Osteoblast (primary cell): Measurements from ENCODE around the gene EPHA8. TPM values are rescaled to one million over a fixed set of nuclear protein-coding genes. Genes with fewer than 3 reads are reported as not detected.

Experiments used
- DNase-seq: peaks from one replicate; pipeline ENCODE4 v3.0.0; 2011; ENCODE audit warnings: low spot score, mixed read lengths; ENCODE audit not compliant: insufficient read length; ENCODE audit errors: missing footprints
- H2AFZ ChIP-seq: 2 replicates; pipeline ENCODE4 v1.6.0; 2011; ENCODE audit warnings: mild to moderate bottlenecking, low read length
- H3K27ac ChIP-seq: 2 replicates; pipeline ENCODE4 v1.5.1; 2011; ENCODE audit warnings: mild to moderate bottlenecking, low read depth, low read length, moderate library complexity
- H3K27me3 ChIP-seq: 2 replicates; pipeline ENCODE4 v1.6.0; 2012; ENCODE audit warnings: mild to moderate bottlenecking, control low read depth, inconsistent platforms, low read length, moderate library complexity; ENCODE audit not compliant: insufficient read depth
- H3K36me3 ChIP-seq: 2 replicates; pipeline ENCODE4 v1.5.1; 2011; ENCODE audit warnings: mild to moderate bottlenecking, low read length, control low read depth, moderate library complexity; ENCODE audit not compliant: insufficient read depth
- H3K4me1 ChIP-seq: 2 replicates; pipeline ENCODE4 v1.5.1; 2011; ENCODE audit warnings: mild to moderate bottlenecking, low read length, control low read depth, moderate library complexity; ENCODE audit not compliant: insufficient read depth
- H3K4me2 ChIP-seq: 2 replicates; pipeline ENCODE4 v1.6.0; 2011; ENCODE audit warnings: mild to moderate bottlenecking, low read length; ENCODE audit not compliant: insufficient read depth
- H3K4me3 ChIP-seq: fragments of 200-600 bp; sonication (generic); 3 replicates; pipeline ENCODE4 v1.5.1; 2012; ENCODE audit warnings: mild to moderate bottlenecking, low read length, inconsistent platforms; ENCODE audit not compliant: insufficient read depth
- H3K79me2 ChIP-seq: 2 replicates; pipeline ENCODE4 v1.6.0; 2012; ENCODE audit warnings: mild to moderate bottlenecking, low read length, control low read depth, inconsistent platforms; ENCODE audit not compliant: insufficient read depth
- H3K9me3 ChIP-seq: 2 replicates; pipeline ENCODE4 v1.5.1; 2011; ENCODE audit warnings: low read depth, low read length, control low read depth
- H4K20me1 ChIP-seq: 2 replicates; pipeline ENCODE4 v1.6.0; 2012; ENCODE audit warnings: mild to moderate bottlenecking, low read length, control low read depth; ENCODE audit not compliant: insufficient read depth
- CTCF ChIP-seq: IDR thresholded peaks from 2 replicates; pipeline ENCODE4 v1.5.1; 2011; ENCODE audit warnings: mild to moderate bottlenecking, low read depth, low read length, moderate library complexity; ENCODE audit errors: extremely low read depth
- total RNA-seq: library from RNA; depleted of rRNA; stranded (reverse); fragments of >200 nt; gene quantifications from 2 replicates; pipeline ENCODE4 v1.2.3, GENCODE V29; 2012

EPHA8 gene
- total RNA-seq, 1 donor, result not detected

- Histone ChIP-seq H3K27me3 (peaks cover 14% of the 10 kb centered on the region), H4K20me1 (peaks cover 3% of the 10 kb centered on the region), H2AFZ (no peak overlapping the region), H3K79me2 (no peaks in the 10 kb centered on the region), H3K4me2 (no peak overlapping the region), H3K36me3 (no peaks in the 10 kb centered on the region), H3K4me1 (no peaks in the 10 kb centered on the region), H3K27ac (no peak overlapping the region), H3K9me3 (no peaks in the 10 kb centered on the region), H3K4me3 (no peak overlapping the region)
- TF ChIP-seq CTCF, result no peak
- DNase-seq, result no peak
Observed at GRCh38 chr1:22600817-22601605, 37.7 kb downstream of the EPHA8 start.

- no peak for TF ChIP-seq CTCF
- no peak overlapping the region for H3K27ac ChIP-seq
- H3K36me3 ChIP-seq, result no peaks in the 10 kb centered on the region
- H3K4me2 ChIP-seq, result no peak overlapping the region
- no peaks in the 10 kb centered on the region for H3K9me3 ChIP-seq
- DNase-seq, result no peak
- H4K20me1 ChIP-seq, result peaks cover 3% of the 10 kb centered on the region
- H3K4me3 ChIP-seq, result no peak overlapping the region
- no peaks in the 10 kb centered on the region for H3K4me1 ChIP-seq
- H2AFZ ChIP-seq, result no peak overlapping the region
- H3K27me3 ChIP-seq, result peaks cover 14% of the 10 kb centered on the region
- H3K79me2 ChIP-seq, result no peaks in the 10 kb centered on the region
Observed at GRCh38 chr1:22601610-22602009, 38.3 kb downstream of the EPHA8 start.

GRCh38 chr1:22602060-22602740 is 38.9 kb downstream of the EPHA8 start:
- peaks cover 3% of the 10 kb centered on the region for H4K20me1 ChIP-seq
- H3K4me3 ChIP-seq, result no peak overlapping the region
- H3K4me2 ChIP-seq, result no peak overlapping the region
- no peaks in the 10 kb centered on the region for H3K9me3 ChIP-seq
- no peaks in the 10 kb centered on the region for H3K4me1 ChIP-seq
- H2AFZ ChIP-seq, result no peak overlapping the region
- H3K79me2 ChIP-seq, result no peaks in the 10 kb centered on the region
- DNase-seq, result no peak
- H3K27ac ChIP-seq, result no peak overlapping the region
- no peaks in the 10 kb centered on the region for H3K36me3 ChIP-seq
- no peak for TF ChIP-seq CTCF
- peaks cover 14% of the 10 kb centered on the region for H3K27me3 ChIP-seq

GRCh38 chr1:22606161-22606560 is 42.9 kb downstream of the EPHA8 start:
- TF ChIP-seq CTCF, result no peak
- Histone ChIP-seq H2AFZ (no peak overlapping the region), H3K79me2 (no peaks in the 10 kb centered on the region), H3K4me3 (no peak overlapping the region), H4K20me1 (no peaks in the 10 kb centered on the region), H3K27me3 (peaks cover 19% of the 10 kb centered on the region), H3K4me1 (no peaks in the 10 kb centered on the region), H3K9me3 (no peaks in the 10 kb centered on the region), H3K4me2 (no peak overlapping the region), H3K27ac (no peak overlapping the region), H3K36me3 (no peaks in the 10 kb centered on the region)
- DNase-seq, result no peak
